K562 (cell line): ENCODE measurements around the gene TMEM234. TPM values are rescaled to one million over a fixed set of nuclear protein-coding genes. Genes with fewer than 3 reads are reported as not detected.

Source experiments
- ATF1 ChIP-seq, 2 experiments: fragments of 450-650 bp in 1 of 2; IDR thresholded peaks; 2 replicates each; pipeline ENCODE4 v1.6.1; 2016; ENCODE audit warnings: missing compliant biosample characterization in 1 of 2, missing genetic modification characterization in 1 of 2
- CHD4 ChIP-seq: fragments of 200-600 bp; sonication (generic); IDR thresholded peaks from 3 replicates; pipeline ENCODE4 v1.6.1; 2012; ENCODE audit warnings: low read depth, mild to moderate bottlenecking, mixed read lengths, low read length, inconsistent platforms; ENCODE audit not compliant: insufficient read depth, insufficient replicate concordance, poor library complexity, severe bottlenecking
- CXXC5 ChIP-seq: fragments of 250-450 bp; sonication (Bioruptor Pico); IDR thresholded peaks from 2 replicates; pipeline ENCODE4 v1.8.0; 2022; ENCODE audit warnings: inconsistent platforms, mild to moderate bottlenecking, moderate library complexity
- EP400 ChIP-seq: fragments of 450-650 bp; IDR thresholded peaks from 2 replicates; pipeline ENCODE4 v1.6.1; 2017; ENCODE audit warnings: antibody characterized with exemption, mild to moderate bottlenecking, moderate library complexity
- ETS1 ChIP-seq: conservative IDR thresholded peaks from 2 replicates; pipeline ENCODE4 v1.6.1; 2011; ENCODE audit warnings: low read depth, mild to moderate bottlenecking, low read length; ENCODE audit not compliant: control insufficient read depth
- FOXJ3 ChIP-seq: sonication (generic); formaldehyde crosslinking; IDR thresholded peaks from 2 replicates; pipeline ENCODE4 v1.4.0; 2020; ENCODE audit warnings: mild to moderate bottlenecking, missing genetic modification reagents
- FOXK2 ChIP-seq, 2 experiments: fragments of 450-650 bp; IDR thresholded peaks in 1 of 2; conservative IDR thresholded peaks in 1 of 2; 2 replicates each; pipeline ENCODE4 v1.6.1; 2016; ENCODE audit warnings: low read depth in 2 of 2, mild to moderate bottlenecking in 1 of 2
- L3MBTL2 ChIP-seq: fragments of 450-650 bp; IDR thresholded peaks from 2 replicates; pipeline ENCODE4 v1.6.1; 2016; ENCODE audit warnings: mild to moderate bottlenecking, moderate library complexity
- LCOR ChIP-seq: sonication (generic); formaldehyde crosslinking; IDR thresholded peaks from 2 replicates; pipeline ENCODE4 v1.8.0; 2022; ENCODE audit warnings: mild to moderate bottlenecking, missing genetic modification reagents
- MXI1 ChIP-seq: IDR thresholded peaks from 2 replicates; pipeline ENCODE4 v1.6.1; 2011; ENCODE audit warnings: low read depth, mild to moderate bottlenecking, improper control_type of control experiment, low read length
- NR2C1 ChIP-seq, 2 experiments: fragments of 450-650 bp; IDR thresholded peaks; 2 replicates each; pipeline ENCODE4 v1.6.1; 2017; ENCODE audit warnings: mild to moderate bottlenecking in 2 of 2, antibody characterized with exemption in 1 of 2, inconsistent platforms in 1 of 2, missing compliant biosample characterization in 1 of 2, missing genetic modification characterization in 1 of 2
- SMAD2 ChIP-seq: fragments of 150-350 bp; IDR thresholded peaks from 2 replicates; pipeline ENCODE4 v1.6.1; 2014; ENCODE audit warnings: low read depth, mild to moderate bottlenecking, low read length
- ZBTB26 ChIP-seq: fragments of 450-650 bp; formaldehyde crosslinking; IDR thresholded peaks from 2 replicates; pipeline ENCODE4 v1.4.0; 2022; ENCODE audit warnings: missing genetic modification characterization
- ZEB2 ChIP-seq: fragments of 450-650 bp; IDR thresholded peaks from 2 replicates; pipeline ENCODE4 v1.6.1; 2016
- polyA plus RNA-seq, 8 experiments: library from polyadenylated mRNA; depleted of rRNA in 4 of 8; stranded (reverse) in 5 of 8; unstranded in 3 of 8; fragments of >200 nt; fragmentation: Nextera tagmentation in 2 of 8; fragmentation: Illumina TruSeq in 1 of 8; extraction: Ambion mirVana in 2 of 8; extraction: Trizol in 1 of 8; gene quantifications; 2 replicates each; pipeline versions ENCODE4 v1.2.1 to v1.2.3, GENCODE V29; 2011 to 2014; ENCODE audit warnings: inconsistent platforms in 1 of 8, missing spikeins in 1 of 8
- total RNA-seq, 7 experiments: library from RNA; depleted of rRNA in 6 of 7; stranded (reverse); fragments of >200 nt in 6 of 7; fragmentation: Illumina TruSeq in 2 of 7; extraction: Trizol in 2 of 7; gene quantifications; 2 replicates each; pipeline versions ENCODE4 v1.2.1 to v1.2.3, GENCODE V29; 2011 to 2021; ENCODE audit warnings: low replicate concordance in 1 of 7
- TF ChIP-seq, protein P1 (sequence below): sonication (generic); formaldehyde crosslinking; IDR thresholded peaks from 2 replicates; pipeline ENCODE4 v1.4.0; 2020; ENCODE audit warnings: mild to moderate bottlenecking, missing genetic modification reagents
- TF ChIP-seq, protein P2 (sequence below): fragments of 450-650 bp; IDR thresholded peaks from 2 replicates; pipeline ENCODE4 v1.6.1; 2016; ENCODE audit warnings: missing biosample characterization, missing genetic modification characterization
- TF ChIP-seq, protein P3 (sequence below): fragments of 450-650 bp; IDR thresholded peaks from 2 replicates; pipeline ENCODE4 v1.6.1; 2017; ENCODE audit warnings: mild to moderate bottlenecking, moderate library complexity

Gene TMEM234
- total and polyA plus RNA-seq, 9 of the 15 experiments (the other 6 are each of a cell fraction or from before 2014, with no cell fraction given): 5.0 to 12.9 (median 7.6) TPM

GRCh38 chr1:32200226-32201010 lies 21.7 kb downstream of the TMEM234 start, which contains the start of gene CCDC28B (continued):
- TF ChIP-seq, protein P1, sequence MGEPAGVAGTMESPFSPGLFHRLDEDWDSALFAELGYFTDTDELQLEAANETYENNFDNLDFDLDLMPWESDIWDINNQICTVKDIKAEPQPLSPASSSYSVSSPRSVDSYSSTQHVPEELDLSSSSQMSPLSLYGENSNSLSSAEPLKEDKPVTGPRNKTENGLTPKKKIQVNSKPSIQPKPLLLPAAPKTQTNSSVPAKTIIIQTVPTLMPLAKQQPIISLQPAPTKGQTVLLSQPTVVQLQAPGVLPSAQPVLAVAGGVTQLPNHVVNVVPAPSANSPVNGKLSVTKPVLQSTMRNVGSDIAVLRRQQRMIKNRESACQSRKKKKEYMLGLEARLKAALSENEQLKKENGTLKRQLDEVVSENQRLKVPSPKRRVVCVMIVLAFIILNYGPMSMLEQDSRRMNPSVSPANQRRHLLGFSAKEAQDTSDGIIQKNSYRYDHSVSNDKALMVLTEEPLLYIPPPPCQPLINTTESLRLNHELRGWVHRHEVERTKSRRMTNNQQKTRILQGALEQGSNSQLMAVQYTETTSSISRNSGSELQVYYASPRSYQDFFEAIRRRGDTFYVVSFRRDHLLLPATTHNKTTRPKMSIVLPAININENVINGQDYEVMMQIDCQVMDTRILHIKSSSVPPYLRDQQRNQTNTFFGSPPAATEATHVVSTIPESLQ: peak; percentile 87; the same call in 1 of the 2 replicates
- peak; percentile 43; the same call in 1 of the 2 replicates for TF ChIP-seq ETS1
- peak; percentile 74 for TF ChIP-seq EP400
- TF ChIP-seq, protein P2, sequence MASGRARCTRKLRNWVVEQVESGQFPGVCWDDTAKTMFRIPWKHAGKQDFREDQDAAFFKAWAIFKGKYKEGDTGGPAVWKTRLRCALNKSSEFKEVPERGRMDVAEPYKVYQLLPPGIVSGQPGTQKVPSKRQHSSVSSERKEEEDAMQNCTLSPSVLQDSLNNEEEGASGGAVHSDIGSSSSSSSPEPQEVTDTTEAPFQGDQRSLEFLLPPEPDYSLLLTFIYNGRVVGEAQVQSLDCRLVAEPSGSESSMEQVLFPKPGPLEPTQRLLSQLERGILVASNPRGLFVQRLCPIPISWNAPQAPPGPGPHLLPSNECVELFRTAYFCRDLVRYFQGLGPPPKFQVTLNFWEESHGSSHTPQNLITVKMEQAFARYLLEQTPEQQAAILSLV (tag): no peak
- no peak for TF ChIP-seq FOXJ3 (CRISPR knock-in tag)
- peak; percentile 53; the same call in 1 of the 2 replicates for TF ChIP-seq NR2C1 (IDR thresholded peaks at IDR 0.05)
- peak; percentile 56 for TF ChIP-seq NR2C1 (tag; IDR thresholded peaks at IDR 0.05)
- TF ChIP-seq LCOR (CRISPR knock-in tag): 0 out of 2 replicates have a peak, but pooled peaks have one; percentile 23
- 0 out of 2 replicates have a peak, but pooled peaks have one; percentile 38 for TF ChIP-seq MXI1
- TF ChIP-seq CHD4: no peak
- 0 out of 2 replicates have a peak, but pooled peaks have one; percentile 14 for TF ChIP-seq ZEB2
- 0 out of 2 replicates have a peak, but pooled peaks have one; percentile 61 for TF ChIP-seq ZBTB26 (CRISPR knock-in tag)
- peak; percentile 99 for TF ChIP-seq L3MBTL2
- TF ChIP-seq SMAD2: no peak
- peak; percentile 77 for TF ChIP-seq CXXC5
- TF ChIP-seq, protein P3, sequence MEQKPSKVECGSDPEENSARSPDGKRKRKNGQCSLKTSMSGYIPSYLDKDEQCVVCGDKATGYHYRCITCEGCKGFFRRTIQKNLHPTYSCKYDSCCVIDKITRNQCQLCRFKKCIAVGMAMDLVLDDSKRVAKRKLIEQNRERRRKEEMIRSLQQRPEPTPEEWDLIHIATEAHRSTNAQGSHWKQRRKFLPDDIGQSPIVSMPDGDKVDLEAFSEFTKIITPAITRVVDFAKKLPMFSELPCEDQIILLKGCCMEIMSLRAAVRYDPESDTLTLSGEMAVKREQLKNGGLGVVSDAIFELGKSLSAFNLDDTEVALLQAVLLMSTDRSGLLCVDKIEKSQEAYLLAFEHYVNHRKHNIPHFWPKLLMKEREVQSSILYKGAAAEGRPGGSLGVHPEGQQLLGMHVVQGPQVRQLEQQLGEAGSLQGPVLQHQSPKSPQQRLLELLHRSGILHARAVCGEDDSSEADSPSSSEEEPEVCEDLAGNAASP: no peak
- TF ChIP-seq ATF1 (CRISPR knock-in tag; IDR thresholded peaks at IDR 0.05): no peak
- TF ChIP-seq ATF1 (tag; IDR thresholded peaks at IDR 0.05): peak; percentile 90
- TF ChIP-seq FOXK2 (conservative IDR thresholded peaks at IDR 0.05 in 1 of 2, IDR thresholded peaks at IDR 0.05 in 1 of 2; ENCODE audit: low read depth in 2 of 2): peak; percentile 35 to 50; a peak in 3 of 4 replicates
